Measurements from ENCODE around the gene LAMA4.

DNA sequence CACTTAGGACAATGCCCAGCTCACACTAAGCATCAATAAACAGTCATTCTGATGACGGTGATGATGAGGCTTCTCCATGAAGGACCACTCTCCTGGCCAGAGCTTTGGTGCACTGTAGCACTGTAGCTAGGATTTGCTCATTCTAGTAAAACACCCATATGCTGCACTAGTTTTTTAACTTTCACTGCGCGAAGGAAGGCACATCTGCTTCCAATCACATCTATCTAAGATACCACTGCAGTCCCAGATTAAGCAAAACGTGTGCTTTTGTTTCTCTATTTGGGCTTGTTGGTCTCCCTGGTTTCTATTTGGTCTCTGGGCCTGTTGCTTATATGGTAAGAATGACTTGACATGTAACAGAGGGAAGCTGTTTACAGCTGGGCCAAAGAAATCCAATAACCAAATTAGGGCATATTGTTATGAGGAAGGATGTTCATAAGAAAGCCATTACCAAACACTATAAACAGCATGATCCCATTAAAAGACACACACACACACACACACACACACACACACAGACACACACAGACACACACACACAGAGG, 104.6 kb downstream of the LAMA4 start:
- TF ChIP-seq, protein P1, sequence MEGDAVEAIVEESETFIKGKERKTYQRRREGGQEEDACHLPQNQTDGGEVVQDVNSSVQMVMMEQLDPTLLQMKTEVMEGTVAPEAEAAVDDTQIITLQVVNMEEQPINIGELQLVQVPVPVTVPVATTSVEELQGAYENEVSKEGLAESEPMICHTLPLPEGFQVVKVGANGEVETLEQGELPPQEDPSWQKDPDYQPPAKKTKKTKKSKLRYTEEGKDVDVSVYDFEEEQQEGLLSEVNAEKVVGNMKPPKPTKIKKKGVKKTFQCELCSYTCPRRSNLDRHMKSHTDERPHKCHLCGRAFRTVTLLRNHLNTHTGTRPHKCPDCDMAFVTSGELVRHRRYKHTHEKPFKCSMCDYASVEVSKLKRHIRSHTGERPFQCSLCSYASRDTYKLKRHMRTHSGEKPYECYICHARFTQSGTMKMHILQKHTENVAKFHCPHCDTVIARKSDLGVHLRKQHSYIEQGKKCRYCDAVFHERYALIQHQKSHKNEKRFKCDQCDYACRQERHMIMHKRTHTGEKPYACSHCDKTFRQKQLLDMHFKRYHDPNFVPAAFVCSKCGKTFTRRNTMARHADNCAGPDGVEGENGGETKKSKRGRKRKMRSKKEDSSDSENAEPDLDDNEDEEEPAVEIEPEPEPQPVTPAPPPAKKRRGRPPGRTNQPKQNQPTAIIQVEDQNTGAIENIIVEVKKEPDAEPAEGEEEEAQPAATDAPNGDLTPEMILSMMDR (IDR thresholded peaks at IDR 0.05; ENCODE audit: insufficient read depth, low read length, poor library complexity, severe bottlenecking) = no peak
- no peak for TF ChIP-seq EZH2phosphoT487 (conservative IDR thresholded peaks at IDR 0.05; ENCODE audit: low read length)
